IMR-90 (cell line): Measurements from ENCODE around the gene CYP39A1. TPM values are rescaled to one million over a fixed set of nuclear protein-coding genes. Genes with fewer than 3 reads are reported as not detected.

Source experiments
- ATAC-seq: fragments of 200-7000 bp; cut with Tn5 transposase; 2 replicates; pipeline ENCODE4 v1.9.1; 2020; ENCODE audit warnings: low read depth, mild to moderate bottlenecking, moderate library complexity
- BruUV-seq: library from RNA; stranded (reverse); fragments of 400-500 nt; replicated peaks from 2 replicates; lab custom pipeline; 2021; lab: Mats Ljungman, UMichigan
- CTCF ChIA-PET: fragments of 300-600 bp; formaldehyde crosslinking; extraction: SDS; loops from one replicate; lab custom pipeline; 2021; ENCODE audit warnings: antibody characterized with exemption; lab: Yijun Ruan, JAX
- POLR2A ChIA-PET: fragments of 300-600 bp; sonication (Branson Sonifier 250); formaldehyde crosslinking; loops from one replicate; lab custom pipeline; 2022; ENCODE audit warnings: antibody characterized with exemption; ENCODE audit not compliant: unreplicated experiment; lab: Charles Lee
- DNase-seq: peaks from one replicate; pipeline ENCODE4 v3.0.0; 2013
- H2AFZ ChIP-seq: replicated peaks from 2 replicates; pipeline ENCODE3; 2013; ENCODE audit warnings: low read length, mild to moderate bottlenecking; ENCODE audit not compliant: poor library complexity
- H2AK5ac ChIP-seq: 2 replicates; pipeline ENCODE4 v1.6.1; 2013; ENCODE audit warnings: low read depth, low read length, inconsistent platforms
- H2AK9ac ChIP-seq: replicated peaks from 2 replicates; pipeline ENCODE3; 2013; ENCODE audit warnings: mild to moderate bottlenecking, low read depth, low read length, moderate library complexity; ENCODE audit not compliant: poor library complexity
- H2BK120ac ChIP-seq: 2 replicates; pipeline ENCODE4 v1.6.1; 2013; ENCODE audit warnings: low read depth, low read length, inconsistent platforms
- H2BK15ac ChIP-seq: 3 replicates; pipeline ENCODE4 v1.6.1; 2013; ENCODE audit warnings: low read depth, low read length, inconsistent platforms
- H2BK20ac ChIP-seq: 2 replicates; pipeline ENCODE4 v1.6.1; 2013; ENCODE audit warnings: low read depth, mild to moderate bottlenecking, inconsistent platforms, low read length, moderate library complexity
- H2BK5ac ChIP-seq: 2 replicates; pipeline ENCODE4 v1.6.1; 2013; ENCODE audit warnings: mild to moderate bottlenecking, low read depth, low read length, inconsistent platforms; ENCODE audit not compliant: poor library complexity, severe bottlenecking
- H3K14ac ChIP-seq: replicated peaks from 2 replicates; pipeline ENCODE4 v1.6.1; 2013; ENCODE audit warnings: low read depth, low read length, inconsistent platforms
- H3K18ac ChIP-seq: 2 replicates; pipeline ENCODE4 v1.6.1; 2013; ENCODE audit warnings: low read depth, low read length, control low read depth
- H3K23ac ChIP-seq: 2 replicates; pipeline ENCODE4 v1.6.1; 2013; ENCODE audit warnings: low read depth, low read length, inconsistent platforms
- H3K27ac ChIP-seq: 2 replicates; pipeline ENCODE4 v1.5.1; 2013; ENCODE audit warnings: mild to moderate bottlenecking, control low read depth, low read length; ENCODE audit not compliant: insufficient read depth
- H3K27me3 ChIP-seq: 2 replicates; pipeline ENCODE4 v1.6.1; 2013; ENCODE audit warnings: low read length; ENCODE audit not compliant: control insufficient read depth, insufficient read depth
- H3K36me3 ChIP-seq: 2 replicates; pipeline ENCODE4 v1.6.1; 2013; ENCODE audit warnings: low read length, mixed read lengths; ENCODE audit not compliant: control insufficient read depth, insufficient read depth
- H3K4ac ChIP-seq: 2 replicates; pipeline ENCODE4 v1.6.1; 2013; ENCODE audit warnings: low read depth, low read length, inconsistent platforms
- H3K4me1 ChIP-seq: 2 replicates; pipeline ENCODE4 v1.6.1; 2013; ENCODE audit warnings: low read length, mixed read lengths; ENCODE audit not compliant: control insufficient read depth, insufficient read depth
- H3K4me2 ChIP-seq: 2 replicates; pipeline ENCODE4 v1.6.1; 2013; ENCODE audit warnings: low read depth, mild to moderate bottlenecking, control low read depth, low read length, moderate library complexity
- H3K4me3 ChIP-seq: 2 replicates; pipeline ENCODE4 v1.5.1; 2013; ENCODE audit warnings: low read depth, mild to moderate bottlenecking, control low read depth, low read length, moderate library complexity; ENCODE audit not compliant: insufficient read depth
- H3K56ac ChIP-seq: 2 replicates; pipeline ENCODE4 v1.6.1; 2013; ENCODE audit warnings: low read length, inconsistent platforms; ENCODE audit not compliant: insufficient read depth; ENCODE audit errors: extremely low read depth
- H3K79me1 ChIP-seq, 2 experiments: 2 replicates each; pipeline ENCODE4 v1.6.1; 2013; ENCODE audit warnings: low read length in 2 of 2, inconsistent platforms in 1 of 2, low read depth in 1 of 2
- H3K9ac ChIP-seq: 2 replicates; pipeline ENCODE4 v1.6.1; 2013; ENCODE audit warnings: low read depth, low read length, control low read depth
- H3K9me1 ChIP-seq: 2 replicates; pipeline ENCODE4 v1.6.1; 2013; ENCODE audit warnings: low read length, inconsistent platforms; ENCODE audit not compliant: insufficient read depth
- H3K9me3 ChIP-seq: 2 replicates; pipeline ENCODE4 v1.6.1; 2013; ENCODE audit warnings: low read length; ENCODE audit not compliant: control insufficient read depth, insufficient read depth
- H4K20me1 ChIP-seq: 2 replicates; pipeline ENCODE4 v1.6.1; 2013; ENCODE audit warnings: low read length, inconsistent platforms; ENCODE audit not compliant: insufficient read depth
- H4K5ac ChIP-seq: 2 replicates; pipeline ENCODE4 v1.6.1; 2013; ENCODE audit warnings: mild to moderate bottlenecking, low read depth, low read length, control low read depth
- H4K8ac ChIP-seq, 2 experiments: 2 replicates each; pipeline ENCODE4 v1.6.1; 2013; ENCODE audit warnings: low read depth in 2 of 2, low read length in 2 of 2, control low read depth in 1 of 2, inconsistent platforms in 1 of 2
- H4K91ac ChIP-seq: 2 replicates; pipeline ENCODE4 v1.6.1; 2013; ENCODE audit warnings: low read depth, low read length, inconsistent platforms; ENCODE audit not compliant: insufficient read depth
- BHLHE40 ChIP-seq: fragments of 150-350 bp; IDR thresholded peaks from 2 replicates; pipeline ENCODE4 v1.6.1; 2016; ENCODE audit warnings: mild to moderate bottlenecking, low read depth, low read length
- CEBPB ChIP-seq: IDR thresholded peaks from 2 replicates; pipeline ENCODE4 v1.6.1; 2012; ENCODE audit warnings: low read depth, low read length, improper control_type of control experiment
- CHD1 ChIP-seq: IDR thresholded peaks from 2 replicates; pipeline ENCODE4 v1.6.1; 2012; ENCODE audit warnings: low read depth, low read length, improper control_type of control experiment
- CTCF ChIP-seq: conservative IDR thresholded peaks from 2 replicates; pipeline ENCODE4 v1.5.1; 2012; ENCODE audit warnings: mild to moderate bottlenecking, low read depth, low read length, improper control_type of control experiment
- ELK1 ChIP-seq: fragments of 150-350 bp; IDR thresholded peaks from 2 replicates; pipeline ENCODE4 v1.6.1; 2016; ENCODE audit warnings: low read depth, mild to moderate bottlenecking, low read length, moderate library complexity, borderline replicate concordance
- FOS ChIP-seq: fragments of 150-350 bp; IDR thresholded peaks from 2 replicates; pipeline ENCODE4 v1.6.1; 2016; ENCODE audit warnings: low read depth, low read length
- MAFK ChIP-seq: IDR thresholded peaks from 2 replicates; pipeline ENCODE4 v1.6.1; 2012; ENCODE audit warnings: low read depth, low read length, improper control_type of control experiment
- MAZ ChIP-seq: IDR thresholded peaks from 2 replicates; pipeline ENCODE4 v1.6.1; 2012; ENCODE audit warnings: low read depth, mild to moderate bottlenecking, low read length, improper control_type of control experiment, moderate library complexity, borderline replicate concordance
- NFE2L2 ChIP-seq: fragments of 150-350 bp; IDR thresholded peaks from 2 replicates; pipeline ENCODE4 v1.6.1; 2016; ENCODE audit warnings: low read depth, mild to moderate bottlenecking, low read length
- POLR2A ChIP-seq: IDR thresholded peaks from 2 replicates; pipeline ENCODE4 v1.6.1; 2012; ENCODE audit warnings: mild to moderate bottlenecking, low read depth, low read length
- RAD21 ChIP-seq: IDR thresholded peaks from 2 replicates; pipeline ENCODE4 v1.6.1; 2012; ENCODE audit warnings: low read length, improper control_type of control experiment
- RCOR1 ChIP-seq: IDR thresholded peaks from 2 replicates; pipeline ENCODE4 v1.6.1; 2012; ENCODE audit warnings: mild to moderate bottlenecking, low read length, improper control_type of control experiment; ENCODE audit not compliant: insufficient replicate concordance
- RFX5 ChIP-seq: IDR thresholded peaks from 2 replicates; pipeline ENCODE4 v1.8.0; 2012; ENCODE audit warnings: low read depth, mild to moderate bottlenecking, low read length, moderate library complexity
- SMC3 ChIP-seq: fragments of 150-350 bp; IDR thresholded peaks from 2 replicates; pipeline ENCODE4 v1.6.1; 2016; ENCODE audit warnings: low read depth, mild to moderate bottlenecking, antibody characterized with exemption, low read length, moderate library complexity
- USF2 ChIP-seq: fragments of 150-350 bp; IDR thresholded peaks from 2 replicates; pipeline ENCODE4 v1.6.1; 2017; ENCODE audit warnings: mild to moderate bottlenecking, antibody characterized with exemption, low read length, low read depth
- WGBS, 2 experiments: methylation state at CpG; one replicate each; pipeline versions ENCODE4 v1.1.5 to v1.1.7; 2013; ENCODE audit warnings: missing lambda C conversion rate in 2 of 2; ENCODE audit not compliant: insufficient read length in 1 of 2; ENCODE audit errors: extremely low coverage in 2 of 2; 5-methylcytosine and 5-hydroxymethylcytosine counted together
- dilution Hi-C: fragments of 300-500 bp; cut with HindIII; formaldehyde crosslinking; loops from one replicate; pipeline ENCODE4 v1.14.3; 2018; ENCODE audit warnings: low sequenced_read_pairs; ENCODE audit not compliant: unreplicated experiment
- in situ Hi-C: fragments of 300-500 bp; cut with MboI; formaldehyde crosslinking; loops from 3 replicates; pipeline ENCODE4 v1.14.3; 2019; ENCODE audit warnings: low sequenced_read_pairs, inconsistent platforms, mixed read lengths
- intact Hi-C: fragments of 100-400 bp; cut with micrococcal nuclease; formaldehyde crosslinking; loops from 2 replicates; pipeline ENCODE4 v1.10.0; 2022
- polyA plus RNA-seq, 3 experiments: library from polyadenylated mRNA; depleted of rRNA; stranded (reverse); fragments of >200 nt; gene quantifications; 2 replicates each; pipeline ENCODE4 v1.2.3, GENCODE V29; 2012; ENCODE audit warnings: low replicate concordance in 1 of 3
- total RNA-seq: library from RNA; depleted of rRNA; stranded (reverse); fragments of >200 nt; gene quantifications from 2 replicates; pipeline ENCODE4 v1.2.3, GENCODE V29; 2012

CYP39A1 gene
- total and polyA plus RNA-seq, 2 of the 4 experiments (the other 2 are of a cell fraction): 0.03 TPM; not detected in 1

GRCh38 chr6:46676604-46677313, 24.1 kb upstream of the CYP39A1 start:
- no TSS peak for BruUV-seq
- no peaks in the 10 kb centered on the region for H3K36me3 ChIP-seq
- no peak for TF ChIP-seq RCOR1
- TF ChIP-seq MAFK: no peak
- TF ChIP-seq CTCF: no peak
- no peak for TF ChIP-seq FOS
- TF ChIP-seq NFE2L2: no peak
- TF ChIP-seq POLR2A: no peak
- no peak for TF ChIP-seq MAZ
- TF ChIP-seq CHD1: no peak
- no peak for TF ChIP-seq RAD21
- no peak for TF ChIP-seq ELK1
- no peak for TF ChIP-seq RFX5
- no peak for TF ChIP-seq BHLHE40
- no peak for TF ChIP-seq SMC3
- TF ChIP-seq CEBPB: no peak
- no peak for TF ChIP-seq USF2
- ATAC-seq (no peak), DNase-seq (no peak)
- H3K4me2 ChIP-seq: no peak overlapping the region
- no peak overlapping the region for H2BK15ac ChIP-seq
- no peak overlapping the region for H3K14ac ChIP-seq
- no peak overlapping the region for H4K8ac ChIP-seq
- POLR2A ChIA-PET: no interaction called here
- CTCF ChIA-PET: interaction anchor here (1.6 kb wide), 1 partner anchor 13 kb away, joined by 6 read pairs; no protein-coding TSS in a partner anchor
- H3K56ac ChIP-seq: no peak overlapping the region
- no peak overlapping the region for H3K9ac ChIP-seq
- in situ Hi-C loops: no loop called here
- no peak overlapping the region for H3K4me3 ChIP-seq
- no peak overlapping the region for H4K91ac ChIP-seq
- no peak overlapping the region for H2BK20ac ChIP-seq
- no peaks in the 10 kb centered on the region for H3K9me3 ChIP-seq
- no peaks in the 10 kb centered on the region for H3K79me1 ChIP-seq
- H3K23ac ChIP-seq: no peak overlapping the region
- no peak overlapping the region for H2AFZ ChIP-seq
- no peak overlapping the region for H4K5ac ChIP-seq
- intact Hi-C loops: no loop called here
- H3K18ac ChIP-seq: no peak overlapping the region
- no peak overlapping the region for H2BK120ac ChIP-seq
- no peaks in the 10 kb centered on the region for H3K27me3 ChIP-seq
- no peaks in the 10 kb centered on the region for H3K4me1 ChIP-seq
- no peaks in the 10 kb centered on the region for H4K20me1 ChIP-seq
- H2AK5ac ChIP-seq: no peak overlapping the region
- no peak overlapping the region for H2BK5ac ChIP-seq
- H3K9me1 ChIP-seq: no peaks in the 10 kb centered on the region
- dilution Hi-C loops: no loop called here
- no peak overlapping the region for H3K4ac ChIP-seq
- 78% methylated on average over 3 of the region's 6 CpGs; no CpG with 5 or more reads in 1 of the 2 experiments for WGBS, 2 experiments
- no peak overlapping the region for H3K27ac ChIP-seq
- no peak overlapping the region for H2AK9ac ChIP-seq
